Calu3 (cell line): ENCODE measurements around the gene FUCA2. TPM values are rescaled to one million over a fixed set of nuclear protein-coding genes. Genes with fewer than 3 reads are reported as not detected.
"Not testable (repeated sequence)": the region's sequence is repeated elsewhere in the genome, so short reads cannot be mapped to it uniquely, and the experiment has no call there.

ENCODE experiments used
- BruUV-seq: library from RNA; stranded (reverse); fragments of 400-500 nt; replicated peaks from 2 replicates; lab custom pipeline; 2021; lab: Mats Ljungman, UMichigan
- CTCF ChIA-PET: fragments of 300-600 bp; sonication (Branson Sonifier 250); formaldehyde crosslinking; loops from one replicate; lab custom pipeline; 2022; ENCODE audit warnings: antibody characterized with exemption; lab: Charles Lee
- DNase-seq: peaks from one replicate; pipeline ENCODE4 v3.0.0; 2022
- H3K27ac Mint-ChIP-seq: one replicate; pipeline ENCODE4 v1.8.0; 2022; ENCODE audit warnings: mixed read lengths; ENCODE audit not compliant: unreplicated experiment
- H3K27me3 Mint-ChIP-seq: one replicate; pipeline ENCODE4 v1.8.0; 2022; ENCODE audit warnings: mixed read lengths; ENCODE audit not compliant: unreplicated experiment
- H3K36me3 Mint-ChIP-seq: one replicate; pipeline ENCODE4 v1.8.0; 2022; ENCODE audit warnings: mild to moderate bottlenecking, moderate library complexity, mixed read lengths; ENCODE audit not compliant: insufficient read depth, unreplicated experiment
- H3K4me1 Mint-ChIP-seq: one replicate; pipeline ENCODE4 v1.8.0; 2022; ENCODE audit warnings: mild to moderate bottlenecking, low read depth, mixed read lengths; ENCODE audit not compliant: unreplicated experiment
- H3K4me3 Mint-ChIP-seq: one replicate; pipeline ENCODE4 v1.8.0; 2022; ENCODE audit warnings: mild to moderate bottlenecking, low read depth, moderate library complexity, mixed read lengths; ENCODE audit not compliant: unreplicated experiment
- H3K9me3 Mint-ChIP-seq: one replicate; pipeline ENCODE4 v1.8.0; 2022; ENCODE audit warnings: low read depth, mixed read lengths; ENCODE audit not compliant: unreplicated experiment
- CTCF ChIP-seq: fragments of 200-600 bp; IDR thresholded peaks from one replicate; pipeline ENCODE4 v1.8.0; 2022; ENCODE audit warnings: antibody characterized with exemption; ENCODE audit not compliant: unreplicated experiment
- intact Hi-C: fragments of 100-400 bp; cut with micrococcal nuclease; formaldehyde crosslinking; loops from one replicate; pipeline ENCODE4 v1.10.0; 2022; ENCODE audit not compliant: unreplicated experiment
- total RNA-seq: library from RNA; stranded (reverse); gene quantifications from 2 replicates; pipeline ENCODE4 v1.2.3, GENCODE V29; 2022

Gene FUCA2
- total RNA-seq, 1 experiment from 2014 or later = 45.5 TPM

GRCh38 chr6:143450453-143451371, 60.8 kb downstream of the FUCA2 start, which contains the start of the genes ADAT2 and PEX3:
Gene ADAT2 (minus strand): TSS chr6:143450695. CDS start chr6:143450658, 37 bp downstream.
Gene PEX3 (plus strand): TSS chr6:143450805. CDS start chr6:143451043, 238 bp downstream.
- Mint-ChIP-seq H3K27me3 (no peaks in the 10 kb centered on the region), H3K27ac (peak within 1 kb of the TSS; percentile 94), H3K9me3 (no peaks in the 10 kb centered on the region), H3K4me1 (peaks cover 8% of the 10 kb centered on the region), H3K36me3 (peaks cover 17% of the 10 kb centered on the region), H3K4me3 (peak within 1 kb of the TSS; percentile 98)
- DNase-seq = peak; percentile 89
- CTCF ChIA-PET = no interaction called here
- no peak for TF ChIP-seq CTCF
- intact Hi-C loops = no loop called here
- BruUV-seq = TSS peak; percentile 48

- intact Hi-C loops = no loop called here
- BruUV-seq = TSS peak; percentile 79
- DNase-seq = peak; percentile 15
Measured at GRCh38 chr6:143449714-143450452, 61.6 kb downstream of the FUCA2 start.

GRCh38 chr6:143449082-143449713, 62.3 kb downstream of the FUCA2 start:
- Mint-ChIP-seq H3K4me1 (peaks cover 8% of the 10 kb centered on the region), H3K27me3 (no peaks in the 10 kb centered on the region), H3K9me3 (no peaks in the 10 kb centered on the region), H3K36me3 (peaks cover 17% of the 10 kb centered on the region), H3K4me3 (peak overlapping the region; percentile 98), H3K27ac (peak overlapping the region; percentile 94)
- no peak for TF ChIP-seq CTCF
- CTCF ChIA-PET = no interaction called here
- no TSS peak for BruUV-seq
- DNase-seq = no peak
- intact Hi-C loops = no loop called here

More at GRCh38 chr6:143449714-143450452, 61.6 kb downstream of the FUCA2 start:
- Mint-ChIP-seq H3K9me3 (no peaks in the 10 kb centered on the region), H3K4me3 (peak overlapping the region; percentile 98), H3K4me1 (peaks cover 8% of the 10 kb centered on the region), H3K27me3 (no peaks in the 10 kb centered on the region), H3K36me3 (peaks cover 17% of the 10 kb centered on the region), H3K27ac (peak overlapping the region; percentile 94)
- no peak for TF ChIP-seq CTCF
- CTCF ChIA-PET = no interaction called here

- H3K27me3 Mint-ChIP-seq, intact Hi-C loops, H3K4me1 Mint-ChIP-seq, BruUV-seq, H3K9me3 Mint-ChIP-seq, DNase-seq, H3K27ac Mint-ChIP-seq, H3K4me3 Mint-ChIP-seq, CTCF ChIA-PET: not testable (repeated sequence)
- peaks cover 17% of the 10 kb centered on the region for H3K36me3 Mint-ChIP-seq
Measured at GRCh38 chr6:143447865-143448264, 63.7 kb downstream of the FUCA2 start.

Other genes with a start within 250 kb of the FUCA2 start
- gene ADAT2, start 61.0 kb downstream of the FUCA2 start, total RNA-seq = 9.9 and 12.0 TPM in 2 replicates
- gene PEX3, start 60.9 kb downstream of the FUCA2 start, total RNA-seq = 13.6 and 16.0 TPM in 2 replicates
- gene PHACTR2, start 166.2 kb upstream of the FUCA2 start, total RNA-seq = 19.5 and 20.7 TPM in 2 replicates